ENCODE measurements around the gene OR4E2. TPM values are rescaled to one million over a fixed set of nuclear protein-coding genes. Genes with fewer than 3 reads are reported as not detected.
"Not testable (repeated sequence)": the region's sequence is repeated elsewhere in the genome, so short reads cannot be mapped to it uniquely, and the experiment has no call there.

OR4E2 gene
- not detected for total RNA-seq

GRCh38 chr14:21653331-21653885, at the start of gene OR4E2:
TSS of gene OR4E2 (plus strand) at chr14:21653835. CDS start at chr14:21665083, 11,248 bp downstream.
- no peaks in the 10 kb centered on the region for H3K9me3 ChIP-seq
- H3K4me3 ChIP-seq, result no peak within 1 kb of the TSS
- H3K27me3 ChIP-seq, result no peaks in the 10 kb centered on the region
- no peaks in the 10 kb centered on the region for H3K4me1 ChIP-seq
- no peak within 1 kb of the TSS for H3K27ac ChIP-seq
- DNase-seq (ENCODE audit: low spot score), result no peak
- no peak for TF ChIP-seq CTCF (IDR thresholded peaks at IDR 0.05)
- H3K36me3 ChIP-seq, result no peaks in the 10 kb centered on the region

GRCh38 chr14:21612324-21612723, 41.3 kb upstream of the OR4E2 start:
- H3K27me3 ChIP-seq, result no peaks in the 10 kb centered on the region
- H3K4me3 ChIP-seq, result no peak overlapping the region
- no peak for TF ChIP-seq CTCF (IDR thresholded peaks at IDR 0.05)
- H3K9me3 ChIP-seq, result no peaks in the 10 kb centered on the region
- H3K27ac ChIP-seq, result no peak overlapping the region
- no peaks in the 10 kb centered on the region for H3K4me1 ChIP-seq
- H3K36me3 ChIP-seq, result no peaks in the 10 kb centered on the region
- DNase-seq (ENCODE audit: low spot score), result no peak

- Histone ChIP-seq H3K27me3 (no peaks in the 10 kb centered on the region), H3K4me1 (no peaks in the 10 kb centered on the region), H3K36me3 (no peaks in the 10 kb centered on the region), H3K27ac (no peak overlapping the region), H3K4me3 (no peak overlapping the region), H3K9me3 (no peaks in the 10 kb centered on the region)
- no peak for DNase-seq (ENCODE audit: low spot score)
- no peak for TF ChIP-seq CTCF (IDR thresholded peaks at IDR 0.05)
These were observed 39.4 kb upstream of the OR4E2 start for GRCh38 chr14:21614240-21614639.

- Histone ChIP-seq H3K9me3 (no peaks in the 10 kb centered on the region), H3K4me3 (no peak overlapping the region), H3K4me1 (no peaks in the 10 kb centered on the region), H3K36me3 (no peaks in the 10 kb centered on the region), H3K27me3 (no peaks in the 10 kb centered on the region), H3K27ac (no peak overlapping the region)
- no peak for TF ChIP-seq CTCF (IDR thresholded peaks at IDR 0.05)
- no peak for DNase-seq (ENCODE audit: low spot score)
These were observed 36.0 kb upstream of the OR4E2 start for GRCh38 chr14:21617614-21618013.

- H3K9me3 ChIP-seq, result peaks cover 0 to 3% of the 10 kb centered on the region in 2 donors
- H3K4me3 ChIP-seq, result no peak overlapping the region
- no peaks in the 10 kb centered on the region for H3K4me1 ChIP-seq
- no peak for DNase-seq (ENCODE audit: low spot score)
- H3K27ac ChIP-seq, result no peak overlapping the region
- no peaks in the 10 kb centered on the region for H3K27me3 ChIP-seq
- no peak for TF ChIP-seq CTCF (IDR thresholded peaks at IDR 0.05)
- no peaks in the 10 kb centered on the region for H3K36me3 ChIP-seq
These were observed 27.0 kb upstream of the OR4E2 start for GRCh38 chr14:21626491-21627230.

GRCh38 chr14:21630503-21630902, 23.1 kb upstream of the OR4E2 start:
- not testable (repeated sequence) for H3K27me3 ChIP-seq; H3K27ac ChIP-seq; H3K4me3 ChIP-seq; DNase-seq (ENCODE audit: low spot score); H3K4me1 ChIP-seq; H3K36me3 ChIP-seq; H3K9me3 ChIP-seq

Measured in right atrium auricular region (tissue), 2 donors.